NCI-H2227 treated with DMSO at 0.1 percent for 48 hours (cell line): Measurements from ENCODE around the gene SLC2A5.

ENCODE experiments used
- DNase-seq: peaks from one replicate; lab custom pipeline; 2025; lab: John Stamatoyannopoulos, UW

The SLC2A5 gene

DNA sequence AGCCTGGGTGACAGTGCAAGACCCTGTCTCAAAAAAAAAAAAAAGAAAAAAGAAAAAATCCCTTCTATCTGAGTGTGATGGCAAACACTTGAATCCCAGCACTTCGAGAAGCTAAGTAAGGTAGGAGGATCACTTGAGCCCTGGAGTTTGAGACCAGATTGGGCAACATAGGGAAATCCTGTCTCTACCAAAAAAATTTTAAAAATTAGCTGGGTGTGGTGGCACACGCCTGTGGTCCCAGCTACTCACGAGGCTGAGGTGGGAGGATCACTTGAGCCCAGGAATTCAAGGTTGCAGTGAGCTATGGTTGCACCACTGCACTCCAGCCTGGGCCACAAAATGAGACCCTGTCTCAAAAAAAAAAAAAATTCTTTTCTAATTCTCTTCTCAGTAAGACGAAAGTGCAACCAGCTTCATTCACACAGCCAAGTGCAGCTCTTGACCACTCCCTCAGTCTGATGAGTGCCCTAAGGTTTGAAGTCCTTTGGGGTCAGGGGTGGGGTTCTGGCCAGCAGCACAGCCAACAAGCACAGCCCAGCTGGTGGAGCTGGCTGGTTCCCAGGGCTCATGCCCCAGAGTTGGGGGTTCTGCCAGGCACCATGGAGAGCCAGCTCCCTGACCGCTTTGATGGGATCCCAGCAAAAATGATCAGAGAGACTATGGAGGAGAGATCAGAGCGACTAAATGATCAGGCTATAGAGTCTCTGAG, 8.0 kb downstream of the SLC2A5 start:
- no peak for DNase-seq

DNA sequence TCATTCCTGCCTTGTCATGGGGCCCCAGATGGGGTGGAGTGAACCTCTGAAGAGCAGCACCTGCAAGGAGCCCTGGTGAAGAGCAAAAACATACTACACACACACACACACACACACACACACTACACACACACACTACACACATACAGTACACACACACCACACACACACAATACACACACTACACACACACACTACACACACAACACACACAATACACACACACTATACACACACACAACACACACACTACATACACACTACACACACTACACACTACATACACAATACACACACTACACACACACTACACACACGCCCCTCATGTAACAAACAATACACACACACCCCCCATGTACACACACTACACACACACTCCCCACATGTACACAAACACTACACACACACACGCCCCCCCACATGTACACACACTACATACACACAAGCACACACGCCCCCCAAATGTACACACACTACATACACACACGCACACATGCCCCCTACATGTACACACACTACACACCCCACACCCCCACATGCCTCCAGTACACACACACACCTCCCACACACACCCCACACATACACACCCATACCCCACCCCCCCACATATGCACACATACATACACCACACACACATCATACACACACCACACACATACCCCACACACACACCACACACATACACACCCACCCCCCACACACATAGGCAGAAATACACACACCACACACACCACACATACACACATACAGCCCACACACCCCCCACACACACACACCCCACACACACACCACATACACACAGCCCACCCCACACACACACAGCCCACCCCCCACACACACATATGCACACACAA, 9.3 kb downstream of the SLC2A5 start:
- DNase-seq: no peak

DNA sequence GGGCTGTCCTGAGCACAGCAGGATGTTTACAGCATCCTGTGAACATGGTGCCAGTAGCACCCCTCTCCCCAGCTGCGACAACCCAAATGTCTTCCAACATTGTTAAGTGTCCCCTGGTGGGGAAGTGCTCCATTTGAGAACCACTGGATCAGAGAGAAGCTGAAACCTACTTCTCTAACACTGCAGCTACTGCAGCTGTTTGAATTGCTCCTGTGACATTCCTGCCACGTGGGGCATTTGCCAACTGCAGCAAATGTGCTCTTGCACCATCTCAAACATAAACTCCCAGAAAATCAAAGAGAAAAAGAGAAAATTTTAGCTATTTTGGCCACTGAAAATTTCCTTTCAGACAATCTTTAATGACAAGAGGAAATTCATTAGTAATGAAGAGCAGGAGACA, 11.0 kb downstream of the SLC2A5 start:
- no peak for DNase-seq

GRCh38 chr1:9057851-9058250, 11.6 kb downstream of the SLC2A5 start:
- DNase-seq: no peak

DNA sequence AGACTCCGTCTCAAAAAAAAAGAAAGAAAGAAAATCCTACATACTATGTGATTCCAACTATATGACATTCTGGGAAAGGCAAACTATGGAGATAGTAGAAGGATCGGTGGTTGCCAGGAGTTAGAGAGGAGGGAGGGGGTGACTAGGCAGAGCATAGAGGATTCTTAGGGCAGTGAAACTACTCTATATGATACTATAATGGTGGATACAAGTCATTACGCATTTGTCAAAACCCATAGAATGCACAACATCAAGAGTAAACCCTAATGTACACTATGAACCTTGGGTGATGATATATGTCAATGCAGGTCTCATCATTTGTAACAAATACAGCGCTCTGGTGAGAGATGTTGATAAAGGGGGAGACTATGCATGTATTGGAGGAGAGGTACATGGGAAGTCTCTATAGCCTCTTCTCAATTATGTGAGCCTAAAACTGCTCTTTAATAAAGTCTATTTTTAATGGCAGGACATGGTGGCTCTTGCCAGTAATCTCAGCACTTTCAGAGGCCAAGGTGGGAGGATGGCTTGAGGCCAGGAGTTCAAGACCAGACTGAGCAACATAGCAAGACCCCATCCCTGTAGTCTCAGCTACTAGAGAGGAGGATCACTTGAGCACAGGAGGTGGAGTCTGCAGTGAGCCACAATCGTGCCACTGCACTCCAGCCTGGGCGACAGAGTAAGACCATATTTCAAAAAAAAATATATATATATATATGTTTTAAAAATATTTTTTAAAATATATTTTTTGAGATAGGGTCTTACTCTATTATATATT, 17.0 kb downstream of the SLC2A5 start:
- DNase-seq: no peak

DNA sequence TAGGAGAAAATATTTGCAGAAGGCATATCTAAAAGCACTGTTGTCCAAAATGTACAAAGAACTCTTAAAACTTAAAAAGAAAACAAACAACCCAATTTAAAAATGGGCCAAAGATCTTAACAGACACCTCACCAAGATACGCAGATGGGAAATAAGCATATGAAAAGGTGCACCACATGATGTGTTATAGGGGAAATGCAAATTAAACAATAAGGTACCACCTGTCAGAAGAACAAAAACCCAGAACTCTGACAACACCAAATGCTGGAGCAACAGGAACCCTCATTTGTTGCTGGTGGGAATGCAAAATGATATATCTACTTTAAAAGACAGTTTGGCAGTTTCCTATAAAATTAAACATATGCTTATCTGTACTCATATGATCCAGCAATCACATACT, 18.1 kb downstream of the SLC2A5 start:
- no peak for DNase-seq

DNA sequence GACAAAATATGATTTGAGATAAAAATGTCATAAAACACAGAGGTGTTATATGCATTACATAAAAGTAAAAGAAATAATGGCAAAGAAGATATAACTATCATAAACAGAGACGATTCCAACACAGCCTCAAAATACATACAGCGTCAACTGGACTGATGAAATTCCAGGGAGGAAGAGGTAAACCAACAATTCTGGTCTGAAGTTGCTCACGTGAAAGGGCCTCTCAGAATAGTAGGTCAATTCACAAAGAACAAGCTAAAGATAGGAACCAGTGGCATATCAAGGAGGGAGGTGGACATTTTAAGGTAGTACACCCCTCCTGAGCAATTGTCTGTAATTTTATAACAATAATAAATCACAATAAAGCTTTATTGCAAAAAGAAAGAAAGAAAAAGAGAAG, 18.6 kb downstream of the SLC2A5 start:
- no peak for DNase-seq

- DNase-seq: no peak
Measured at GRCh38 chr1:9048551-9048950, 20.9 kb downstream of the SLC2A5 start.

DNA sequence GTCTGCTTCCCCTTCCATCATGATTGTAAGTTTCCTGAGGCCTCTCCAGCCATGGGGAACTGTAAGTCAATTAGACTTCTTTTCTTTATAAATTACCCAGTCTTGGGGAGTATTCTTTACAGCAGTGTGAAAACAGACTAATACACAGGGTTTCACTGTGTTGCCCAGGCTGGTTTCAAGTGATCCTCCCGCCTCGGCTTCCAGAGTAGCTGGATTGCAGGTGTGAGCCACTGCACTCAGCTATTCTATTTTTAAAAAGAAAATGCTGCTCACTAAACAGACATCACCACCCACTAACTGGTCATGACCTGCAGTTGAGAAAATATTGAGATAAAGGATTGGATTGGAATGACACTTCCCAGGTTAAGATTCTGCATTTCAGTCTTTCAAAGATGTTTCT, 22.4 kb downstream of the SLC2A5 start:
- no peak for DNase-seq

- no peak for DNase-seq
Measured at GRCh38 chr1:9045861-9046510, 23.4 kb downstream of the SLC2A5 start.

GRCh38 chr1:9044236-9044635, 25.2 kb downstream of the SLC2A5 start:
- DNase-seq: no peak

DNA sequence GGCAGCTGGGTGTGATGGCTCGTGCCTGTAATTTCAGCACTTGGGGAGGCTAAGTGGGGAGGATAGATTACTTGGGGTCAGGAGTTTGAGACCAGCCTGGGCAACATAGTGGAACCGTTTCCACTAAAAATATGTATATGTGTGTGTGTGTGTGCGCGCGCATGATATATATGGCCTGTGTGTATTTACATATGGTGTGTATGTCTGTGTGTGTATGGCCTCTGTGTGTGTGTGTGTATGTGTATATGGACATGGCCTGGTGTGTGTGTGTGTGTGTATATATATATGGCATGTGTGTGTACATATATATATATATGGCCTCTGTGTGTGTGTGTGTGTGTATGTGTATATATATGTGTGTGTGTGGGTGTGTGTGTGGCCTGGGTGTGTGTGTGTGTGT, 27.2 kb downstream of the SLC2A5 start:
- no peak for DNase-seq

- no peak for DNase-seq
Measured at GRCh38 chr1:9041116-9041779, 28.2 kb downstream of the SLC2A5 start.

DNA sequence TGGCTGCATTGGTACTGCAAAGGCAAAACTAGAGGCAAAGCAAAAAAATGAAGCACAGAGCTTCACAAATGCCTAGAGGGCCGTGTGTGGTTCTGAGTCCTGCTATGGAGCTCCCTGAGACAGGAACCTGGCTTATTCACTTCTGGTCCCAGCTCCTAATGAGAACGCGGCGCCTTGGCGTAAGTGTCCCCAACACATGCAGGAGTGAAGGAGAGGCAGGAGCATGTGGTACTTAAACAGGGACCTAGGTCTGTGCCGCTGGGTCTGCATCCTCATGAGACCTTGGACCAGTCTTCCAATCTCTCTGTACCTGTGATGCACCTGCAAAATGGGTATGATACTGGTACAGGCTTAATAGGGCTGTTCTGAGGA, 28.8 kb downstream of the SLC2A5 start:
- no peak for DNase-seq

GRCh38 chr1:9039761-9040658, 29.4 kb downstream of the SLC2A5 start:
- no peak for DNase-seq

DNA sequence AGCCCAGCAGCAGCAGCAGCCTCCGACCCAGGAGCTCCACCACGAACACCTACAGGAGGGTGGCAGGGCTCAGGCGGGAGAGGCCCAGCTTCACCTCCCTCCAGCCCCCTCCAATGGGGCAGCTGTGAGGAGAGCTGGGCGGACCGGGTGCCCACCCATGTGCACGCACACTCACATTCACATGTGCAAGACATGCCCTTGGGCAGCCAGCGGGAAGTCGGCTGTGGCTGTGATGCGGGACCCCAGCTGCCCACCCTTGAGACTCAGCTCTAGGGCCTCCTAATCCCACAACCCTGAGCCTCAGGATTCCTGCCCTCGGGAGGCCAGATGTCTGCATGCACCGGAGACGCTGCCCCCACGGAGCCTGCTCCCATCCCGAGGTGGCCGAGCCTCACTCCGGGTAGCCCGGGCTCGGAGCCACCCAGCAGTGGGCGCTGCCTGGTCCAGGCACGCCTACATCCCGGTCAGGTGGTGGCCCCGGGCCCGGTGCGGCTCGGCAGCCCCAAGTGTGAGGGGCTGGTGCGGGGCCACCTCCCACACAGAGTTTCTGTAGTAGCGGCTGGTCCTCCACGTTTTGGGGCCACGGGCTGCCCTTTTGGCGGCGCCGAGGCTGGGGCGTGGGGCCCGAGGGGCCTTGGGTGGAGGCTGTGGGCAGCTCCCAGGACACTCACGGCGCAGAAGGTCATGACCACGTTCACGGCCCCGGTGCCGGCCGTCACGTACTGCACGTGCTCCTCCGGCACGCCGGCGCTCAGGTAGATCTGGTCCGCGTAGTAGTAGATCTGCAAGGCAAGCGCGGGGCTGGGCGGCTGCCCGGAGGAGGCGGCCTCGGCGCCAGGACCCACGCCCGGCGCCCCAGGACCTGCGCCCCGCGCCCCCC, 30.3 kb downstream of the SLC2A5 start:
- DNase-seq: no peak

DNA sequence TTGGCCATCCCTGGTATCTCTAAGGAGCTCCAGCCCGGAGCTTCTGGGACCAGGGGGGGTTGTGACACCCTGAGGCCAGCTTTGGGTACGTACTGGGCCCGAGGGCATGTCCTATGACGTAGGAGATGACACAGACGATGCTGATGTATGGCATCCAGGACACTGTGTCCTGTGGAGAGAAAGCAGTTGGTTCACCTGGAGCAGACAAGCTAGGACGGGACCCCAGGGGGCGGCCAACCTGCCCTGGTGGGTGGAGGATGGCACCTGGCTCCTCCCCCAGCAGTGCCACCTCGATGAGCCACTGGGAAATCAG, 31.1 kb downstream of the SLC2A5 start:
- no peak for DNase-seq

GRCh38 chr1:9037476-9038337, 31.7 kb downstream of the SLC2A5 start:
- DNase-seq: no peak

DNA sequence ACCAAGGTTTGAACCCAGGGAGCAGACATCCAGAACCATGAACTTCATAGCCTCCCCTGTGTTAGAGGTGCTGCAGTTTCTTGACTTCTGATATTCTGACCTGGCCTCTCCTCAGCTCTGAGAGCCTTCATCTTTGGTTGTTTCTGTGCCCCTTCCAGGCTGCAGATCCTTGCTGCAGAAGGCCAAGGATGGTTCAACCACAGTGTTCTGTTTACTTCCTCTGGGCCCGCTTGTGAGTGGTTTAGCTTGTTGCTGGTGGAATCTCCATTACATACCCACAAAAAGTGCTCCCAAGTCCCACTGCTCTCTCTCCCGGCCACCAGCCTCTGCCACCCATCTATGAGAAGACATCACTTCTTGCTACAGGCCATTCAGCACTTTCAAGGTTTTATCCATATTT, 34.2 kb downstream of the SLC2A5 start:
- DNase-seq: no peak
